ENCODE measurements around the gene MRPL55.

The MRPL55 gene

GRCh38 chr1:228084325-228084724 is 24.8 kb downstream of the MRPL55 start:
- peak in 1 of 14 donors; percentile 16 for DNase-seq

DNA sequence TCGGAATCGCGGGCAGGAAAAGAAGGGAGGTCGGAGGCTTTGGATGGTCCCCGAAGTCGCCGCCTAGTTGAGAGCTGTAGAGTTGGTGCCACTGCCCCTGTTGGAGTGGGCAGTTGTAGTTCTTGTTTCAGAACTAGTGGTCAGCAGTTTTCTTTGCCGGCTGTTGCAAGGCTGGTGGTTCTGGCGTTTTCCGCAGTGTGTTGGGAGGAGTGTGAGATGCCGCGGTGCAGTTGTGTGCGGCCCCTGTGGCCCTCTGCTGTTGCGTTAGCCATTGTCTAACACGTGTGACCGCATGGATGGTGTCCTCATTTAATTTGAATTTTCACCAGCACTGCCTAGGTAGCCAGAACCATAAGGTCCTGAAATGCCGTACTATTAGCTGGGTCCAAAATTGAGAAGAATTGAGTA is 25.2 kb downstream of the MRPL55 start:
- peak in 3 of 14 donors; percentile 17 to 30 (median 19) for DNase-seq

GRCh38 chr1:228082918-228083870 is 25.9 kb downstream of the MRPL55 start:
- peak in 5 of 14 donors; percentile 22 to 68 (median 67) for DNase-seq

DNA sequence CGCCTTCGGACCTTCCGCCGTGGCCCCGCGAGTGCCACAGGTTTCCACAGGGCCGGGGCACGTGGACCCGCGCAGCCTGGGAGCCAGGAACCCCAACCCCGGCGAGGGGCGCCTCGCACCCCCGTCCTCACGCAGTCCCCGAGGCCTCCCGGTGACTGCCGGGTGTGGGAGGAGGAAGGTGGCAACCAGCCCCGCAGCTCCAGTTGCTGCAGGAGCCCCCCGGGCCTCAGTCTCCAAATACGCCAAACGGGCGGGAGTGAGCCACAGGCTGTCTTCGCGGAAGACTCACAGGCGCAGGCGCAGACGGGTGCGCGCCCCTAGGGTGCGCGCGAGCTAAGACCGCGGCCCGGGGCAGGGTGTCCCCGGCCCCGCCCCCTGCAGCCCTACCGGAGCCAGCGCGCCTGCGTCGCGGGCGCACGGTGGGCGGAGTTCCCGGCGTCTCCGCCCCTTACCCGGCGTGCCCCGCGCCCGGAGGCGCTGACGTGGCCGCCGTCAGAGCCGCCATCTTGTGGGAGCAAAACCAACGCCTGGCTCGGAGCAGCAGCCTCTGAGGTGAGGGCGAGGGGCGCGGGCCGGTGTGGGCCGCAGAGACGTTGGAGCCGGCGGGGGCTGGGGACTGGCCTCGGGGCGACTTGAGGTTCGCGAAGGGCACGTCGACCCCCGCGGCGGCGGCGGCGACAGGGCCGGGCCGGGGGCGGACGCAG is 26.7 kb downstream of the MRPL55 start, which contains the start of gene ARF1:
Gene ARF1, plus strand, starts transcription at position 495 of the 704 bp plus-strand sequence. CDS start 14,407 bp downstream, outside the sequence.
- peak in 13 of 14 donors; percentile 79 to 97 (median 87) for DNase-seq

DNA sequence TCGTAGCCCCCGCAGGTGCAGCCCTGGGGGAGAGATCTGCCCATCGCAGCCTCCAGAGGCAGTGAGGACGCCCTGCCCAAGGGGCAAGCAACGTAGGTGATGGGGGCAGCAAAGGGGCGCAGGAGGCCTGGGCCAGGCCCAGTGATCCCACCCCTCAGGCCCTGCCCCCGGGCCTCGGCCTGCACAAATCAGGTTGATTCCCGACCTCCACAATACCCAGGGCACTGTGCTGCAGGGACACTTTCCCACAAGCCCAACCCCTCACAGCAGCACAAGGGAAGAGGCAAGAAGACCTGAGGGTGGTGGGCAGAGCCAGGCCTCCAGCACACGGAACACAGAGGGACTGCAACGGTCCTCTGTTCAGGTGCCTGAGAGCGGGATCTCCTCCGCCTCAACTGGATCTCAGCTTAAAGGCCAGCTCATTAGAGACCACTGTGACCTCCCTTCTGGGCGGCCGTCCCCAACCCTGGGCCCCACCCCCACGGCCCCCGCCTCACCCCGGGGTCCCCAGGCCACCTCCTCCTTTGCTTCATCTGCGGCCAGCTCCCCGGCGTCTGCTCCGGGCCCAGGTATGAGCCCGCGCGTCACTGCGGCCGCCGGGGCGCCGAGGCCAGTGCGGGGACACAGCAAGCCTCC is 27.4 kb downstream of the MRPL55 start:
- DNase-seq, result no peak

- DNase-seq, result no peak
These were observed 28.0 kb downstream of the MRPL55 start for GRCh38 chr1:228081144-228081543.

DNA sequence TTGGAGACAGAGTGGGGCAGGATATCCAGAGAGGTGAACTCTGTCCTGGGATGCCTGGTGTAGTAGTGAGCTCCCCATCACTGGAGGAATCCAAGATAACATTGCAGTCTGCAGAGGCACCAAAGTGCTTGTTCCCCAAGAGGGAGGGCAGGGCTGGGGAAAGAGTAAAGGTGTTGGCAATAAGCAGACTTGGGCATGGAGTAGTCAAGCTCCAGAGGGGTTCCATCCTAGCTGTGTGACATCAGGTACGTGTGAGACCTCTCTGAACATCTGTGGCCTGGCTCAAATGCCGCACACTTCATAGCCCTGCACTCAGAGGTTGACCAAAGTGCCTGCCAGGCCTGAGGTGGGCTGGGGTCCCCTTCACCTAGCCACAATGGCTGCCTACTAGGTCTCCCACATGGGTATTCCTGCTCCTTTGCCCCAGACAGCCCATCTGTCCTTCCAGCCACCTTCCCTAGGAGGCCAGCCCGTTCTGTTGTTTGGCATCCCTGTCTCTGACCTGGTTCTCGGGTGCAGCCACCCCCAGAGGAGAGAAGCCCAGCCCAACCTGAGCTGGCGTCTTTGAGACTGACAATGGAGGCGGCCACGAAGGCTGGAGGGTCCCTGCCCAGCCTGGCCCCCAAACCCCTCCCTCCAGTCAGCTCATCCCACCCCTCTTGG is 29.4 kb downstream of the MRPL55 start:
- no peak for DNase-seq

DNA sequence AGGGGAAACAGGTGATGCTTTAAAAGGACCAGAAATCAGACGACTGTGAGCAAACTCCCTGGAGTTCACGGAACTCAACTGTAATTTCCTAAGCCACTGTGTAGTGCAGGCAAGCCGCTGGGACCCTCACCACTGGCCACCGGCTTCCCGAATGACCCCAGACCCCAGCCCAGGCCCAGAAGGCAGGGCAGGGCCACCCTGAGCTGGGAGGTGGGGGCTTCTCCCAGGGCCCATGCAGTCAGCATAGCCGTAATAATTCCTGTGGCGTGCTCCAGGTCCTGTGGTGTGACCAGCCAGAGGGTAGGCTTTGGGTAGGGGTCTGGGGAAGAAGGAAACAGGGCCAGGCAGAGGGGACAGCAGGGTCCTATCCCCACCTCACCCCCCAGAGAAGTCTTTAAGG is 30.1 kb downstream of the MRPL55 start:
- DNase-seq, result no peak

- DNase-seq, result no peak
These were observed 31.4 kb downstream of the MRPL55 start for GRCh38 chr1:228077565-228078330.

- DNase-seq, result no peak
These were observed 32.2 kb downstream of the MRPL55 start for GRCh38 chr1:228076796-228077430.

DNA sequence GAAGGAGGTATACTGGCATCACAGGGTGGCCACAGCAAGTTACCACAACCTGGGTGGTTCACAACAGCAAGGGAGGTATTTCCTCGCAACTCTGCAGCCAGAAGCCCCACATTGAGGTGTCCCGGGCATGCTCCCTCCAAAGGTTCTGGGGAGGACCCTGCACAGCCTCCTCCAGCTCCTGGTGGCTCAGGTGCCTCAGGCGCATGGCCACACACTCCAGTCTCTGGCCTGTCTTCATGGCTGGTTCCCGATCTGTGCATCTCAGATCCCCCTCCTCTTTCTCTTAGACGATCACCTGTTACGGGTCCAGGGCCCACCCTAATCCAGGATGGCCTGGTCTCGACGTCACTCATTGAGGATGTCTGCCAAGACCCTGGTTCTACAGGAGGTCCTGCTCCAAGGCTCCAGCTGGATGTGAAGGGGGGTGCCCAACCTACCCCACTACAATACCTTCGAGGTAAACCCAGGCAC is 33.3 kb downstream of the MRPL55 start:
- DNase-seq, result no peak

GRCh38 chr1:228074954-228075730 is 34.0 kb downstream of the MRPL55 start:
- no peak for DNase-seq

DNA sequence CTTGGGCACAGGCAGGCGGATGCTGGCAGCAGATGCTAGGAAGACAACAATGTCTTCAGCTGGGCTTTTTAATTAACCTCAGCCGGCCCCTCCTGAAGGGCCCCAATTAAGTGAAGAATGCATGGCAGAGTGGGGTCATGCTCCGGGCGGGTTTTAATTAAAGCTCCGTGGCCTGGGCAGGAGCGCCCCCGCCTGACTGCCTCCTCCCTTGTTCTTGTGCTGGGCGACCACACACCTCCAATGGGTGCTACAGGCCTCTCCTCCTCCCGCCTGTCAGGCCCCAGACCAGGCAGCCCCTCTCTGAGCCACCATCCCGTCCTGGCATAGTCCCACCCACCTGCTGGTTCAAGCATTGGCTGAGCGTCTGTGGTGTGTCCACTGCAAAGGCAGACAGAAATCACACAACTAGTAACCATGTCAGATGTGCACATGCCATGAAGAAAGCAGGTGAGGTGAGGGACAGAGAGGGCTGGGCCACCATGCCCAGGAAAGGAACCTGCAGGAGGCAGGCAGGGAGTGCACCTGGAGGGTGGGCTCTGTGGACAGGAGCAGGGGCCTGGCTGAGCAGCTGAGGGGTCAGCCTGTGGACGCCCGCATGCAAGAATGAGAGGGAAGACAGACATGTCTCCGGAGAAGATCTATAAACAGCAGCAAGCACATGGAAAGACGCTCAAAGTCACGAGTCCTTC is 35.1 kb downstream of the MRPL55 start:
- no peak for DNase-seq

DNA sequence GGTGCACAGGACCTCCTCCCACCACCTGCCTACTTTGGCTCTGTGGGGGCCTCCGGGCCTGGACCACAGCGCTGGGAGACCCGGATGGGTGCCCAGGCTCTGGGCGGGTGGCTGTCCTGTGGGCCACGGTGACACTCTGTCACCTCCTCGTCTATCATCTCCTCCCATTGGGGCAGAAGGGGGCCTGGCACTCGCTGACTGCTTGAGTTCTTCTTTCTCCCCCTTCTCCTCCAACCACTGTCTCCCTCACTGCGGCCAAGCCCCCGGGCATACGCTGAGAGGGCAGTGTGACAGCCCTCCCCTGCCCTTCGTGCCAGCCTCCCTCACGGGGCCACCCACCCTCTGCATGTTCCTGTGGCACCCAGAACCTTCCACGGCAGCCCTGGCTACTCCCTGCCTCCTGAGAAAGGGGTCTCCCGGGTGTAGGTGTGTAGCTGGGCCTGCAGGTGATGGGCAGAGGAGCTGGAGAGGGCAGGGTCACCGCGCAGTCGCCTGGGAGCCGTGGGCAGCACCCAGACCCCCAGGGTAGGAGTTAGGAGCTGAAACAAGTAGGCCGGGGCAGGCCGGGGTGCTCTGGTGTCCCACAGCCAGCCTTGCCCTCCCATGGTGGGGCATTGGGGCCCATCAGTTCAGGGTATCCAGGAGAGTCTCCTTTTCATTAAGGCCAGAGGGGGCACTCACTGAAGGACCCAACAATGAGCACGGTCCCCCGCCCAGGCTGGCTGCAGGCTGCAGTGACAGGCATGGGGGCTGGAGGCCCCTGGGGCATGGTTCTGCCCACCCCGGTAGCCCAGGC is 35.8 kb downstream of the MRPL55 start:
- no peak for DNase-seq

GRCh38 chr1:228072658-228073043 is 36.4 kb downstream of the MRPL55 start:
- no peak for DNase-seq

GRCh38 chr1:228071839-228072657 is 37.1 kb downstream of the MRPL55 start:
- DNase-seq, result no peak

DNA sequence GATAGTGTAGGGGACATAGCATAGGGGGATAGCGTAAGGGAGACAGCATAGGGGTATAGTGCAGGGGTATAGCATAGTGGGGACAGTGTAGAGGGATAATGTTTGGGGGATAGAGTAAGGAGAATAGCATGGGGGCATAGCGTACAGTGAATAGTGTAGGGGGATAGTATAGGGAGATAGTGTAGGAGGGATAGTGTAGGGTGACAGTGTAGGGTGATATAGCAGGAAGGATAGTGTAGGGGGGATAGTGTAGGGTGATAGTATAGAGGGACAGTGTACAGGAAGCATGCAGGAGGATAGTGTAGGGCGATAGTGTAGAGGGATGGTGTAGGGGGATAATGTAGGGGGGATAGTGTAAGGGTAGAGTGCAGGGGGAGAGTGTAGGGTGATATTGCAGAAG is 38.2 kb downstream of the MRPL55 start:
- no peak for DNase-seq

DNA sequence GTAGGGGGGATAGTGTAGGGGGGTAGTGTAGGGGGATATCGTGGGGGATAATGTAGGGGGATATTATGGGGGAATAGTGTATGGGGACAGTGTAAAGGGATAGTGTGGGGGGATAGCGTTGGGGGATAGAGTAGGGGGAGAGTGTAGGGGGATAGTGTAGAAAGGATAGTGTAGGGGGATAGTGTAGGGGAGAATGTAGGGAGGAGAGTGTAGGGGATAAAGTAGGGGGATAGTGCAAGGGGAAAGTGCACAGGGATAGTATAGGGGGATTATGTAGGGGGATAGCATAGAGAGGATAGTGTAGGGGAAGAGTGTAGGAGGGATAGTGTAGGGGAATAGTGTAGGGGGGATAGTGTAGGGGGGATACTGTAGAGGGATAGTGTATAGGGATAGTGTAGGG is 38.9 kb downstream of the MRPL55 start:
- no peak for DNase-seq
